Adrenal gland (tissue), 12 donors: ENCODE measurements around the gene OVOL2. TPM values are rescaled to one million over a fixed set of nuclear protein-coding genes. Genes with fewer than 3 reads are reported as not detected.
A peak's percentile ranks its signal among the peaks of the same experiment; 100 is the strongest.

Source experiments
- DNase-seq, 7 donors: peaks; one replicate each; pipeline ENCODE4 v3.0.0-alpha.2; 2019 to 2020
- H3K27ac ChIP-seq, 5 donors: fragments of 200-600 bp; sonication (generic) in 4 of 5; 1 replicate in 3 of 5; 2 replicates in 2 of 5; pipeline versions ENCODE4 v1.5.1 to v1.8.0; 2016 to 2020; ENCODE audit warnings: mild to moderate bottlenecking in 1 of 5
- H3K27me3 ChIP-seq: fragments of 200-600 bp; 2 replicates; pipeline ENCODE4 v1.8.0; 2021
- H3K36me3 ChIP-seq, 2 donors: fragments of 200-600 bp; replicated peaks in 1 of 2; 1 replicate in 1 of 2; 2 replicates in 1 of 2; pipeline versions ENCODE4 v1.5.1 to v1.8.0; 2018 to 2022
- H3K4me1 ChIP-seq, 2 donors: fragments of 200-600 bp; replicated peaks in 1 of 2; 1 replicate in 1 of 2; 2 replicates in 1 of 2; pipeline versions ENCODE4 v1.5.1 to v1.8.0; 2018 to 2021
- H3K4me3 ChIP-seq, 4 donors: fragments of 200-600 bp; sonication (generic) in 3 of 4; one replicate each; pipeline ENCODE4 v1.5.1; 2016 to 2018
- H3K9me3 ChIP-seq, 3 donors: fragments of 200-600 bp; sonication (generic) in 1 of 3; replicated peaks in 1 of 3; 1 replicate in 2 of 3; 2 replicates in 1 of 3; pipeline versions ENCODE4 v1.5.1 to v1.8.0; 2016 to 2021
- POLR2A ChIP-seq, 2 donors: fragments of 450-650 bp; IDR thresholded peaks; one replicate each; pipeline ENCODE4 v1.6.1; 2017; ENCODE audit warnings: antibody characterized with exemption in 2 of 2, mild to moderate bottlenecking in 2 of 2, moderate library complexity in 1 of 2
- WGBS, 4 donors: extraction: QIAGEN DNeasy Blood & Tissue Kit in 2 of 4; methylation state at CpG; one replicate each; pipeline versions ENCODE4 v1.1.5 to v1.1.7; 2013 to 2017; 5-methylcytosine and 5-hydroxymethylcytosine counted together
- intact Hi-C, 2 donors: fragments of 100-400 bp; cut with DNase I; formaldehyde crosslinking; loops; one replicate each; pipeline versions ENCODE4 v1.14.1 to v1.15.0; 2022 to 2023
- polyA plus RNA-seq, 3 donors: library from polyadenylated mRNA; stranded (reverse); fragments of 200-250 nt in 2 of 3; fragments of 350-450 nt in 1 of 3; fragmentation: Illumina TruSeq in 1 of 3; extraction: RNeasy Lipid Tissue Mini Kit (QIAGEN cat#74804) in 1 of 3; gene quantifications; one replicate each; pipeline ENCODE4 v1.2.3, GENCODE V29; 2013 to 2014
- total RNA-seq, 9 donors: library from RNA; depleted of rRNA in 4 of 9; stranded (reverse); fragments of >200 nt in 4 of 9; fragments of 120-200 nt in 1 of 9; fragmentation: NEBNext Ultra II Directional in 1 of 9; extraction: Animal tissue kit (Norgen Biotek cat#: 25700) in 1 of 9; gene quantifications; one replicate each; pipeline versions ENCODE4 v1.1.0 to v1.2.4, GENCODE V29; 2013 to 2023
- TF ChIP-seq, protein P1 (sequence below), 6 experiments: fragments of 450-650 bp in 4 of 6; fragments of 200-600 bp in 2 of 6; sonication (generic) in 1 of 6; IDR thresholded peaks; 1 replicate in 5 of 6; 2 replicates in 1 of 6; pipeline versions ENCODE4 v1.5.1 to v1.8.0; 2016 to 2021; ENCODE audit warnings: antibody characterized with exemption in 6 of 6, mild to moderate bottlenecking in 2 of 6, moderate library complexity in 1 of 6
- donor health status: healthy with polysubstance abuse.
- donor health status: Bipolar disorder and iron deficiency.
- donor health status: DM: yes; HTN: yes; CAD: no.
- donor health status: DM: no; HTN: no; CAD: no.
- donor health status: DM: no; HTN: no; CAD: no.
- donor health status: DM: yes; HTN: yes; CAD: no.

Gene OVOL2
- total and polyA plus RNA-seq, 12 donors: not detected

DNA sequence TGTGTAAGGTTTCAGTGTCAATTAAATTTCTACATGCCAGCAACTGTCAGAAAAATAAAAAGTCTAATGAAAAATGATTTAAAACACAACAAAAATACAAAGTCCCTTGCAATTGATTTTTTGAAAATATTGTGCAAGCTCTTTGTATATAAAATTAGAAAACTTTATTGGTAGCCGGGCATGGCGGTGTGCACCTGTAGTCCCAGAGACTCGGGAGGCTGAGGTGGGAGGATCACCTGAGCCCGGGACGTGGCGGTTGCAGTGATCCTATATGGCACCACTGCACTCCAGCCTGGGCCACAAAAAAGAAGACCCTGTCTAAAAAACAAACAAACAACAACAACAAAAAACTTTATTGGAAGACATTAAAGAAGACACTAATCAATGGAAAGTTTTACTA is 6.0 kb upstream of the OVOL2 start:
- intact Hi-C loops: no loop called here
- H3K27me3 ChIP-seq: peaks cover 12% of the 10 kb centered on the region
- H3K9me3 ChIP-seq: no peaks in the 10 kb centered on the region
- no peak overlapping the region for H3K4me3 ChIP-seq
- no peak overlapping the region for H3K27ac ChIP-seq
- H3K4me1 ChIP-seq: peaks cover 0 to 3% of the 10 kb centered on the region in 2 donors
- TF ChIP-seq POLR2A (IDR thresholded peaks at IDR 0.05): no peak
- TF ChIP-seq, protein P1, sequence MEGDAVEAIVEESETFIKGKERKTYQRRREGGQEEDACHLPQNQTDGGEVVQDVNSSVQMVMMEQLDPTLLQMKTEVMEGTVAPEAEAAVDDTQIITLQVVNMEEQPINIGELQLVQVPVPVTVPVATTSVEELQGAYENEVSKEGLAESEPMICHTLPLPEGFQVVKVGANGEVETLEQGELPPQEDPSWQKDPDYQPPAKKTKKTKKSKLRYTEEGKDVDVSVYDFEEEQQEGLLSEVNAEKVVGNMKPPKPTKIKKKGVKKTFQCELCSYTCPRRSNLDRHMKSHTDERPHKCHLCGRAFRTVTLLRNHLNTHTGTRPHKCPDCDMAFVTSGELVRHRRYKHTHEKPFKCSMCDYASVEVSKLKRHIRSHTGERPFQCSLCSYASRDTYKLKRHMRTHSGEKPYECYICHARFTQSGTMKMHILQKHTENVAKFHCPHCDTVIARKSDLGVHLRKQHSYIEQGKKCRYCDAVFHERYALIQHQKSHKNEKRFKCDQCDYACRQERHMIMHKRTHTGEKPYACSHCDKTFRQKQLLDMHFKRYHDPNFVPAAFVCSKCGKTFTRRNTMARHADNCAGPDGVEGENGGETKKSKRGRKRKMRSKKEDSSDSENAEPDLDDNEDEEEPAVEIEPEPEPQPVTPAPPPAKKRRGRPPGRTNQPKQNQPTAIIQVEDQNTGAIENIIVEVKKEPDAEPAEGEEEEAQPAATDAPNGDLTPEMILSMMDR (IDR thresholded peaks at IDR 0.05): no peak
- H3K36me3 ChIP-seq: no peaks in the 10 kb centered on the region
- DNase-seq: no peak
- 90 to 95% (median 93%) methylated on average over 6 of the region's 6 CpGs for WGBS, 4 donors

DNA sequence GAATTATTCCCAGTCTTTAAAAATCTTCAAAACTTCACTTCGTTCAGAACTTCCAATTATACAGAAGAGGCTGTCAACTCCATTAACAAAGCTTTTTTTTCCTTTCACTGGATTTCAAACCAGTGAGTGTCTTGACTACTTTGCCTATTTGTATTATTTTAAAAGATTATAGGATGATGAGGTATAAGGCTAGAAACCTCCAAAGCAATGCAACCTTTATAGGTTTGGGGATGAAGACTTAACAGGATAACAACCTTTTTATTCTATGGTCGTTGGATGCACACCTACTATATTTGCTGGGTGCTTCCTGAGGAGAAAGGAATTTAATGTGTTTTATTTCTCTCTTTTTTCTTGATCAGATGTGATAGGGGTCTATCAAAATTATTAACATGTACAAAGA is 1.9 kb upstream of the OVOL2 start:
- intact Hi-C loops: no loop called here
- H3K27me3 ChIP-seq: peaks cover 50% of the 10 kb centered on the region

DNA sequence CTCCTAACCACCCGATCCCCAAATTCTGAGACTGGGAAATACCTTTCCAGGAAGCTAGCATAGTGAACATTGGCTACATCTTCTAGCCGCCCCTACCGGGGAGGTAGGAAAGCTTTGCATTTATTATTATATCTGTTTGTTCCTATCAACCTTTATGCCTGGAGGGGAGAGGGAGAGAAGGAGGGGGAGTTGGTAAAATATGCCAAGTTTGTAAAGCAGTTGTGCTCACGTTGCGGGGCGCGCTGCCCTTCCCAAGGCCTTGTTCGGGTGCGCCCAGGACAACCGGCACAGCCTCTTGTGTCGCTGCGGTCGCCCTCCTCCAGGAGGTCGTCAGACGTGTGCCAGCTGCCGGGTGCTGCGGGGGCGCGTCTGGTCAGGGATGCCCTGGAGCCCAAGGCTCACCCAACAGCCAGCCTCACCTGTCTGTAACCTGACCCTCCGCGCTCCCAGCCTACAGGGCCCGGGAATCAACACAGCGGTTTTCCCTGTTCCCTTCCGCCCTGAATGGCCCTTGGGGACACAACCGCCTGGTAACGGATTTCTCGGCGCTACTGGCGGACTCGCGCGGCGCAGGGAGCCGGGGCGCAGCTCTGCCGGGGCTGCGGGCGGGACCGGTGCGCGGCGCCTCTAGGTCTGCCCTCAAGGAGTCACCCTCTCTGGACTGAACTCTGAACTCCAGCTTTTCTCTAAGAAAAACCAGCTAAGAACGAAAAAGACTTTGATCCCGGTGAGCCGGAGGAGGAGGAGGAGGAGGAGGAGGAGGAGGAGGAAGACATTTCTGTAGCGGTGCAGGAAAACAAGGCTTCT is 1.1 kb upstream of the OVOL2 start:
- Histone ChIP-seq H3K36me3 (no peaks in the 10 kb centered on the region), H3K27ac (no peak overlapping the region), H3K4me3 (no peak overlapping the region), H3K9me3 (no peaks in the 10 kb centered on the region), H3K27me3 (peaks cover 57% of the 10 kb centered on the region), H3K4me1 (peaks cover 10 to 19% of the 10 kb centered on the region in 2 donors)
- WGBS, 4 donors: 2 to 4% (median 3%) methylated on average over 27 to 46 of the region's 46 CpGs
- intact Hi-C loops: no loop called here
- TF ChIP-seq, protein P1 (IDR thresholded peaks at IDR 0.05): no peak
- no peak for TF ChIP-seq POLR2A (IDR thresholded peaks at IDR 0.05)
- DNase-seq: no peak

More for the DNA sequence above, 1.9 kb upstream of the OVOL2 start:
- Histone ChIP-seq H3K36me3 (no peaks in the 10 kb centered on the region), H3K4me1 (peaks cover 10 to 19% of the 10 kb centered on the region in 2 donors), H3K27ac (no peak overlapping the region), H3K4me3 (no peak overlapping the region), H3K9me3 (no peaks in the 10 kb centered on the region)
- WGBS, 4 donors: 27 to 39% (median 34%) methylated on average over 2 of the region's 2 CpGs
- no peak for DNase-seq
- TF ChIP-seq, protein P1 (IDR thresholded peaks at IDR 0.05): no peak
- TF ChIP-seq POLR2A (IDR thresholded peaks at IDR 0.05): no peak

DNA sequence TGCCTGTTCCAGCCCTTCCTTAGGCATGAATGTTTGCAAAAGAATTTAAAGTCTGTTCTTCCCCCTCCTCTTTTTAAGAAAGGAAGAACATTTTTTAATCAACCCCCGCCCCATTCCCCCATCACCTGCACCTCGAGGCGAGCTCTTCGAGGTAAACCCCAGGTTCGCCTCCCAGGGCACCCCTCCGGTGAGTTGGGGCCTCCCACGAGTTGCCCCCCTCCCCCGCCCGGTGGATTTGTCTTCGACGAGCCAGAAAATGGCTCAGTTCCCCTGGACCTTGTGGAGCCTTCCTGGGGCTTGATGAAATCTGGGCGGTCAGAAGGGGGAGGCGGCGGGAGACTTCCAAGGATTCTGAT is 256 bp upstream of the OVOL2 start:
- peaks cover 10 to 19% of the 10 kb centered on the region in 2 donors for H3K4me1 ChIP-seq
- H3K36me3 ChIP-seq: no peaks in the 10 kb centered on the region
- no peak for DNase-seq
- 1 to 4% (median 3%) methylated on average over 8 to 14 of the region's 14 CpGs for WGBS, 4 donors
- H3K27ac ChIP-seq: no peak overlapping the region
- TF ChIP-seq, protein P1 (IDR thresholded peaks at IDR 0.05): no peak
- TF ChIP-seq POLR2A (IDR thresholded peaks at IDR 0.05): no peak
- H3K27me3 ChIP-seq: peaks cover 61% of the 10 kb centered on the region
- no peaks in the 10 kb centered on the region for H3K9me3 ChIP-seq
- intact Hi-C loops: no loop called here
- peak overlapping the region in 1 of 4 donors; percentile 26 for H3K4me3 ChIP-seq
